OCI-LY1 (cell line): Measurements from ENCODE around the gene PLBD2.

ENCODE experiments used
- H2AFZ ChIP-seq: fragments of 200-600 bp; sonication (generic), shearing (Covaris generic); 2 replicates; pipeline ENCODE4 v1.6.0; 2014; ENCODE audit warnings: antibody characterized with exemption, mild to moderate bottlenecking, low read length
- H3F3A ChIP-seq: fragments of 200-600 bp; sonication (generic), shearing (Covaris generic); 2 replicates; pipeline ENCODE4 v1.6.0; 2014; ENCODE audit warnings: mild to moderate bottlenecking, antibody characterized with exemption, low read length, moderate library complexity; ENCODE audit not compliant: insufficient read depth
- H3K27ac ChIP-seq: fragments of 200-600 bp; sonication (generic); 2 replicates; pipeline ENCODE4 v1.5.1; 2014; ENCODE audit warnings: low read length, mixed run types, mild to moderate bottlenecking, low read depth; ENCODE audit not compliant: poor library complexity, severe bottlenecking
- H3K27me3 ChIP-seq: fragments of 200-600 bp; sonication (generic); 2 replicates; pipeline ENCODE4 v1.6.0; 2014; ENCODE audit warnings: antibody characterized with exemption, mild to moderate bottlenecking, low read length, moderate library complexity; ENCODE audit not compliant: insufficient read depth
- H3K36me3 ChIP-seq: fragments of 200-600 bp; sonication (generic); 2 replicates; pipeline ENCODE4 v1.6.1; 2014; ENCODE audit warnings: mild to moderate bottlenecking, antibody characterized with exemption, low read length, moderate library complexity, mixed read lengths; ENCODE audit not compliant: insufficient read depth
- H3K4me1 ChIP-seq: fragments of 200-600 bp; sonication (generic); 2 replicates; pipeline ENCODE4 v1.5.1; 2014; ENCODE audit warnings: mild to moderate bottlenecking, low read length, moderate library complexity; ENCODE audit not compliant: insufficient read depth, severe bottlenecking
- H3K4me2 ChIP-seq: fragments of 200-600 bp; sonication (generic), shearing (Covaris generic); 2 replicates; pipeline ENCODE4 v1.6.1; 2014; ENCODE audit warnings: low read length
- H3K4me3 ChIP-seq: fragments of 200-600 bp; sonication (generic); 2 replicates; pipeline ENCODE4 v1.5.1; 2014; ENCODE audit warnings: low read length, low read depth, mild to moderate bottlenecking, mixed read lengths; ENCODE audit not compliant: poor library complexity, severe bottlenecking
- H3K79me2 ChIP-seq: fragments of 200-600 bp; shearing (Covaris generic); 2 replicates; pipeline ENCODE4 v1.6.1; 2016; ENCODE audit warnings: mixed run types, low read length, mixed read lengths; ENCODE audit not compliant: insufficient read depth
- H3K9ac ChIP-seq: fragments of 200-600 bp; sonication (generic), shearing (Covaris generic); 2 replicates; pipeline ENCODE4 v1.6.1; 2014; ENCODE audit warnings: mild to moderate bottlenecking, low read length, mixed read lengths
- H3K9me2 ChIP-seq: fragments of 200-600 bp; sonication (generic), shearing (Covaris generic); 2 replicates; pipeline ENCODE4 v1.6.1; 2014; ENCODE audit warnings: low read depth, mild to moderate bottlenecking, low read length, mixed read lengths
- H3K9me3 ChIP-seq: fragments of 200-600 bp; shearing (Covaris generic); 2 replicates; pipeline ENCODE4 v1.6.1; 2014; ENCODE audit warnings: low read length, mixed read lengths
- H4K20me1 ChIP-seq: fragments of 200-600 bp; sonication (generic), shearing (Covaris generic); 2 replicates; pipeline ENCODE4 v1.6.0; 2016; ENCODE audit warnings: mild to moderate bottlenecking, low read length; ENCODE audit not compliant: insufficient read depth
- EZH2 ChIP-seq: fragments of 200-600 bp; sonication (generic), shearing (Covaris generic); IDR thresholded peaks from 2 replicates; pipeline ENCODE4 v1.8.0; 2017; ENCODE audit warnings: borderline replicate concordance, mixed run types, mild to moderate bottlenecking, antibody characterized with exemption, low read length, moderate library complexity, mixed read lengths
- TF ChIP-seq, protein P1 (sequence below): fragments of 200-600 bp; sonication (generic), shearing (Covaris generic); IDR thresholded peaks from 2 replicates; pipeline ENCODE4 v1.5.1; 2017; ENCODE audit warnings: mild to moderate bottlenecking, antibody characterized with exemption, low read length, moderate library complexity, mixed read lengths

PLBD2 gene

DNA sequence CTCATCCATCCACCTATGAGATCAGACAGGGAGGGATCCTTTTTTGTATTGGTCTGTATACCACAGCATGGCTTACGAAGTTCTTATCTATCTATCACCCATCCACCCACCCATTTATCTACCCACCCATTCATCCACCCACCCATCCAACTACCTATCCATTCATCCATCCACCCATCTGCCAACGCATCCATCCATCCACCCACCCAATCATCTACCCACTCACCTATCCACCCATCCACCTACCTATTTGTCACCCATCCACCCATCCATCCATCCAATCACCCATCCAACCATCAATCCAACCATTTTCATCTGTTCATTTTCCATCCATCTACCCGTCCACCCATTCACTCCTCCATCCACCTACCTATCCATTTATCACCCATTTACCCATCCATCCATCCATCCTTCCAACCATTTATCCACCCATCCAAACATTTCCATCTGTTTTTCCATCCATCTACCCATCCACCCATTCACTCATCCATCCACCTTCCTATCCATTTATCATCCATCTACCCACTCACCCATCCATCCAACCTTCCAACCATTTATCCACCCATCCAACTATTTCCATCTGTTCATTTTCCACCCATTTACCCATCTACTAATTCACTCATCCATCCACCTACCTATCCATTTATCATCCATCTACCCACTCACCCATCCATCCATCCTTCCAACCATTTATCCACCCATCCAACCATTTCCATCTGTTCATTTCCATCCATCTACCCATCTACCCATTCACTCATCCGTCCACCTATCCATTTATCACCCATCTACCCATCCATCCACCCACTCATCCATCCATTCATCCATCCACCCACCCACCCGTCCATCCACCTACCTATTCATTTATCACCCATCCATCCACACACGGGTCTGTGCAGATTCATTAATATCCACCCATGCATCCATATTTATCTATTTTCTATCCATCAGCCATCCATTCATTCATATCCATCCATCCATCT is 32.0 kb downstream of the PLBD2 start:
- H3K79me2 ChIP-seq = no peaks in the 10 kb centered on the region
- no peak overlapping the region for H3K27ac ChIP-seq
- H3K4me1 ChIP-seq = no peaks in the 10 kb centered on the region
- H3F3A ChIP-seq = no peaks in the 10 kb centered on the region
- H3K36me3 ChIP-seq = peaks cover 14% of the 10 kb centered on the region
- TF ChIP-seq EZH2 = no peak
- TF ChIP-seq, protein P1, sequence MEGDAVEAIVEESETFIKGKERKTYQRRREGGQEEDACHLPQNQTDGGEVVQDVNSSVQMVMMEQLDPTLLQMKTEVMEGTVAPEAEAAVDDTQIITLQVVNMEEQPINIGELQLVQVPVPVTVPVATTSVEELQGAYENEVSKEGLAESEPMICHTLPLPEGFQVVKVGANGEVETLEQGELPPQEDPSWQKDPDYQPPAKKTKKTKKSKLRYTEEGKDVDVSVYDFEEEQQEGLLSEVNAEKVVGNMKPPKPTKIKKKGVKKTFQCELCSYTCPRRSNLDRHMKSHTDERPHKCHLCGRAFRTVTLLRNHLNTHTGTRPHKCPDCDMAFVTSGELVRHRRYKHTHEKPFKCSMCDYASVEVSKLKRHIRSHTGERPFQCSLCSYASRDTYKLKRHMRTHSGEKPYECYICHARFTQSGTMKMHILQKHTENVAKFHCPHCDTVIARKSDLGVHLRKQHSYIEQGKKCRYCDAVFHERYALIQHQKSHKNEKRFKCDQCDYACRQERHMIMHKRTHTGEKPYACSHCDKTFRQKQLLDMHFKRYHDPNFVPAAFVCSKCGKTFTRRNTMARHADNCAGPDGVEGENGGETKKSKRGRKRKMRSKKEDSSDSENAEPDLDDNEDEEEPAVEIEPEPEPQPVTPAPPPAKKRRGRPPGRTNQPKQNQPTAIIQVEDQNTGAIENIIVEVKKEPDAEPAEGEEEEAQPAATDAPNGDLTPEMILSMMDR = no peak
- no peaks in the 10 kb centered on the region for H4K20me1 ChIP-seq
- no peak overlapping the region for H2AFZ ChIP-seq
- H3K27me3 ChIP-seq = 0 out of 2 replicates have a peak, but pooled peaks cover 3% of the 10 kb centered on the region
- H3K9me2 ChIP-seq = no peaks in the 10 kb centered on the region
- H3K4me3 ChIP-seq = no peak overlapping the region
- no peaks in the 10 kb centered on the region for H3K9me3 ChIP-seq
- no peak overlapping the region for H3K9ac ChIP-seq
- H3K4me2 ChIP-seq = no peak overlapping the region

DNA sequence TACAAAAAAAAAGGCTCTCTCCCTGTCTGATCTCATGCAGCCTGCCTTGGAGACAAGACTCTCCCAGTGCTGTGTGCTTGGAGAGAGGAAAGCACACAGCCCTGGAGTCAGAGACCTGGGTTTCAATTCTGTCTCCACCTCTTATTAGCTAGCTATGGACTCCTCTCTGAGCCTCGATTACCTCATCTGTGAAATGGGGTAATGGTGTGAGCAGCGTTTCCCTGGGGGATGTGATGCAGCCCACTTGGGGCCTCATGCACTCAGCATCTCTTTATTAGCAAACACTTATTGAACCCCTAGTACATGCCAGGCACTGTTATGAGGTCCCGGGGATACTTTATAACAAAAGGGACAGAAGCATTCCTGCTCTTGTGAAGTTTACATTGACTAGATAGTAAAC is 32.8 kb downstream of the PLBD2 start:
- H3K9me2 ChIP-seq = no peaks in the 10 kb centered on the region
- 0 out of 2 replicates have a peak, but pooled peaks cover 3% of the 10 kb centered on the region for H3K27me3 ChIP-seq
- no peak overlapping the region for H3K4me2 ChIP-seq
- no peaks in the 10 kb centered on the region for H3K4me1 ChIP-seq
- no peak overlapping the region for H2AFZ ChIP-seq
- H3K27ac ChIP-seq = no peak overlapping the region
- H3K9me3 ChIP-seq = no peaks in the 10 kb centered on the region
- peaks cover 14% of the 10 kb centered on the region for H3K36me3 ChIP-seq
- H3K79me2 ChIP-seq = no peaks in the 10 kb centered on the region
- H3F3A ChIP-seq = no peaks in the 10 kb centered on the region
- TF ChIP-seq EZH2 = no peak
- TF ChIP-seq, protein P1 = no peak
- no peak overlapping the region for H3K4me3 ChIP-seq
- H3K9ac ChIP-seq = no peak overlapping the region
- no peaks in the 10 kb centered on the region for H4K20me1 ChIP-seq

DNA sequence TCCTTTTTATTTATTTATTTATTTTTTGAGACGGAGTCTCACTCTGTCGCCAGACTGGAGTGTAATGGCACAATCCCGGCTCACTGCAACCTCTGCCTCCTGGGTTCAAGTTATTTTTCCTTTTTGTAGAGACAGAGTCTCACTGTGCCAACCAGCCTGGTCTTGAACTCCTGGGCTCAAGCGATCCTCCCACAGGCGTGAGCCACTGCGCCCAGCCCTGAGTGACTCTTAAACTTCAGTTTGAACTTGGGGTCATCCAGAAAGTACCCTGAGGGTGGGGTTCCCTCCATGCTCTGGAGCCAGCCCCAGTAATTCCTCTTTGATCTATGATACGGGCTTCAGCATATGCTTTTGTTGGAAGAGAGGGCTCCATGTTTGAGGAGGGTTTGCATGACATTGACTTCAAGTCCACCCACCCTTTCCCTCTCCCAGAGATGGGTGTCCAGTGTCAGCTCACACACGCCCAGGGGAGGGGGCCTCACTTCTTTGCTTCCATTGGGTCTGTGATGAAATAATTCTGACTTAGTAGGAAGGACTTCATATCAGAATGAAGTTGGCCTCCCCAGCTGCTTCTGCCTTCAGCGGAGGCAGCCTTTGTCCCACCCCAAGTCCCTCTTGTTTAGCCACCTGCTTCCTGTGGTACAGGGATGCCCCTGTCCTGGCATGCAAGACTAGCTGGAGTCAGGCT is 33.4 kb downstream of the PLBD2 start:
- H2AFZ ChIP-seq = no peak overlapping the region
- no peaks in the 10 kb centered on the region for H3K79me2 ChIP-seq
- H3K4me1 ChIP-seq = no peaks in the 10 kb centered on the region
- H3K9ac ChIP-seq = no peak overlapping the region
- H3K27me3 ChIP-seq = 0 out of 2 replicates have a peak, but pooled peaks cover 3% of the 10 kb centered on the region
- no peak for TF ChIP-seq EZH2
- TF ChIP-seq, protein P1 = no peak
- no peak overlapping the region for H3K4me2 ChIP-seq
- H4K20me1 ChIP-seq = no peaks in the 10 kb centered on the region
- no peaks in the 10 kb centered on the region for H3F3A ChIP-seq
- no peaks in the 10 kb centered on the region for H3K9me2 ChIP-seq
- no peak overlapping the region for H3K27ac ChIP-seq
- H3K36me3 ChIP-seq = peaks cover 12% of the 10 kb centered on the region
- H3K4me3 ChIP-seq = no peak overlapping the region
- no peaks in the 10 kb centered on the region for H3K9me3 ChIP-seq
